Measurements from ENCODE around the gene SALL2.

- TF ChIP-seq POLR2A (IDR thresholded peaks at IDR 0.05; ENCODE audit: low read depth, low read length) (no peak), POLR2AphosphoS5 (IDR thresholded peaks at IDR 0.05; ENCODE audit: low read depth, low read length) (no peak), TAF1 (IDR thresholded peaks at IDR 0.05; ENCODE audit: borderline replicate concordance, low read depth, low read length) (no peak)
Measured at GRCh38 chr14:21523203-21523602, 2.9 kb downstream of the SALL2 start.

Measured in GM12892 (cell line).